ENCODE results near the gene AAK1.
"Not testable (repeated sequence)": the region's sequence is repeated elsewhere in the genome, so short reads cannot be mapped to it uniquely, and the experiment has no call there.

AAK1 gene

DNA sequence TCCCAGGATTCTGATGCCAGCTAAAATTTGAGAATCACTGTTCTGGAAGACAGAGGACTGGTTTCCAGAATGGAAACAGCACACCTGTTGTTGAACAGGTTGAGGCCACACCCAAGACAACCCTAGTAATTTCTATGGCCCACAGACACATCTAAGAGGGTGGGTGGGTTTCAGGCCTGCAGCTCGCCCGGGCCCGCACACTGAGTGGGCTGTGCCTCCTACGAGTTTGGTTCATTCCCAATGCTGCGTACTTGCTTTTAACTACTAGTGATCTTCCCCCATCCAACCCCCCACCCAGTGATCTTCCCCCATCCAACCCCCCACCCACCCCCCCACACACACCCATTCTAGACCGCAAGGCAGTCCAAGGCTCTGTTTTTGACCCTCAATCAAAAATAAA, 205.0 kb downstream of the AAK1 start:
- DNase-seq: no peak

DNA sequence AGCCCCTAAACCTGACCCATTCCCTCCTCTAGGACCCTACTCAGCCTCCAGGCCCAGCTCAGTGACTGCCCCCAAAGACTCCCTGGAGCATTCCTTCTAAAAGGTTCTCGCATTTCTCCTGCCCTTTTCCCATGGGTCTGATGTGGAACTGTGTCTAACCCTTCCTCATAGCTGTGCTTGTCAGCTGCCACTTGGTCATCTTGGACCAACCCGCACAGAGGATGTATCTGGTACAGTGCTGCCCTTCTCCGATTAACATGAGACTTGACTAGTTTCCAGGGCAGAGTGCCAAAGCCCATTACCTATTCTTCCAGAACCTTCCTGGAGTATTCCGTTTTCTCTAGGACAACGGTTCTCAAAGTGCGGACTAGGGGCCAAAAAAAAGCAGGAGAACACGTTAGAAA, 205.8 kb downstream of the AAK1 start:
- DNase-seq: peak in 1 of 2 experiments; percentile 28

DNA sequence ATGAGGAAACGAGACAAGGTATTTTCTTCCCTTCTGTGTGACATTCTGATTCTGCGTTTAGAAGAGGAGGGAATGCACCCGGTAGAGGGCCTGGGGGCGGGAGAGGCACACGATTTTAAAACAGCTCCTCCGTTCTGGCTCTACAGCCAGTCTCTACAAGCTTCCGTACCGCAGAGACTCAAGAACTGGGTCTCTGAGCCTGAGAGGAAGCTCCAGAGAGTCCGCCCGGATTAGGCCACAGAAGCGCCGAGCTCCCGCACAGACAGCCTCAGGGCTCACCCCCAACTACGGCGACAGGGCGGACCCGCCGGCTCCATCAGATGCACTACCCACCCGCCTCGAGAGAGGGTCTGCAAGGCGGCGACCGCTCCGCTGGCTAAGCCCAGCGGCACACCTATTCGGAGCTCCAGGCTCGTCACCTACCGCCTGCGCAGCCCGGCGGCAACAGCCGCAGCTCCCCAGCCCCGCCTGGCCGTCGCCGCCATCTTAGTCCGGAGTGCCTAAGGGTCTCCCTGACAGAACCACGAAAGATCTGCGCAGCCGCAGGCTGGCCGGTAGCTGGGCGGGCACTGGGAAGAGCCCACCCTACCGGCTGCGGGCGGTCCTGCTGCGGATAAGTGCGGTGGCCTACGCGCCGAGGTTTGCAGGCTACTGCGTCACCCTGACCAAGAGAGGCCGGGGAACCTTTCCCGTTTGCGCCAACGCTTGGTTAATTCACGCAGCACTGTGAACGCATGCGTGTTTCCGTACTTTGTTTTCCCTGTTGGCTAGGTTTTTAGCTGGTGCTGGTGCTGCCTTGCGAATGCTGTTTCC, 206.4 kb downstream of the AAK1 start, which contains the start of gene NFU1:
Gene NFU1, minus strand, starts transcription at position 498 of the 813 bp plus-strand sequence. Its CDS starts 13 bp downstream, at position 485.
- peak; percentile 83 to 90 for DNase-seq

DNA sequence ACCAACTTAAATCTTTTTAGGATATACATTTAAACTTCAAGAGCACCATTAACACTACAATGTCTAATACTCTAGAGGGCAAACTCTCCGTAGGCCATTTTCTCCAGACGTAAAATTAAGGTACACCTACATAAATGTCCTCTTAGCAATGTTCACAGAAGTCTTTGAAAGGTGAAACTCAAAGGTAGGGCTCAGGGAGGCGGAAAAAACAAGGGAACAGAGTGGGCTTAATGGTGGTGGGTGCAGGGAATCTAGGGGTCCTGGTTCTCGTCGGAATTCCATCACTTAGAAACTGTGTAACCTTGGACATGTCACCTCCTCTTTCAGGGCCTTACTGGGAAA, 207.0 kb downstream of the AAK1 start:
- no peak for DNase-seq

DNA sequence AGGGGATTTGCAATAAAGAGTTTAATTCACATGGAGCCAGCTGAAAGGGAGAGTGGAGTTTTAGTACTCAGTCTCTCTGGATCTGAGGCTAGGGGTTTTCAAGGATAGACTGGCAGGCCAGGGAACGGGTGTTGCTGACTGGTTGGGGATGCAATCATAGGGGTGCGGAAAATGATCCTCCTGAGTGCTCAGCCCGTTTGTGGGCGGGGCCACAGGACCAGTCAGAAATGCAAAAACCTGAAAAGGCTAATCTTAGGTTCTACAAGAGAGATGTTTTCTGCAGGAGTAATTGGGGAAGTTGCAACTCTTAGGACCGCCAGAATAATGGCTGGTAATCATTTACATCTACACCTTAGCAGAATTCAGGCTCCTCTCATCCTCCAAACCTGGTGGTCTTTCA, 208.8 kb downstream of the AAK1 start:
- no peak for DNase-seq

DNA sequence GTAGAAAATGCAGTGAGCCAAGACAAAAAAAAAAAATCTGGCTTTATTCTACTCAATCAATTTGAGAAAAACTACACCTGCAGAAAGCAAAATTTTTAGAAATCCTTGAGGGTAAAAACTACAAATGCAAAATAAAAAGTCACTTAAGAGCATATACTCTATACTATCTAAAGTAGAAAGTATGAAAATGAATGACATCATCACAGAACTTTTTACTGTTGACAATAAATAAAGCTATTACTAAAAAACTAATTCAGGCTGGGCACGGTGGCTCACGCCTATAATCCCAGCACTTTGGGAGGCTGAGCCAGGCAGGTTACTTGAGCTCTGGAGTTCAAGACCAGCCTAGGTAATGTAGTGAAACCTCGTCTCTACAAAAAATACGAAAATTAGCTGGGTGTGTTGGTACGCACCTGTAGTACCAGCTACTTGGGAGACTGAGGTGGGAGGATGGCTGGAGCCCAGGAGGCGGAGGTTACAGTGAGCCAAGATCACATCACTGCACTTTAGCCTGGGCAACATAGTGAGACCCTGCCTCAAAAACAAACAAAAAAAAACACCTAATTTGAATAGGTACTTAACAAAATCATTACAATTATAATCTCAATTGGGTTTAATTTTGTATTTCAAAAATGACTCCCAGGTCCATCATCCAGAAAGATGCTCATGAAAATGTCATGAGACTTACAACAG, 213.9 kb downstream of the AAK1 start:
- no peak for DNase-seq

DNA sequence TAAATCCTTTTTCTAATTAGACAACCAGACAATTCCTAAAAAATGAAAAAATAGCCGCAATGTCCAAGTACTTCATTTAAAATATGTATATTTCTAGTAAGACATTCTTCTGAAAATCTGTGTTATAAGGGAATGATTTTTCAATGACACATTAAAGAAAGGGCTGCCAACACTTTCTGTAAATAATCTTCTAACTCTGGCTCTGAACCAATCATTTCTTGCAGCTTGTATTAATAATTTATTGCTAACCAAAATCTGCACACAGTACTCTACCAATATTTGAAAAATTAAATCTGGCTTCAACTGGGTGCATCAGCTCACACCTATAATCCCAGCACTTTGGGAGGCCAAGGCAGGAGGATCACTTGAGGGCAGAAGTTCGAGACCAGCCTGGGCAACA, 214.6 kb downstream of the AAK1 start:
- DNase-seq: no peak

DNA sequence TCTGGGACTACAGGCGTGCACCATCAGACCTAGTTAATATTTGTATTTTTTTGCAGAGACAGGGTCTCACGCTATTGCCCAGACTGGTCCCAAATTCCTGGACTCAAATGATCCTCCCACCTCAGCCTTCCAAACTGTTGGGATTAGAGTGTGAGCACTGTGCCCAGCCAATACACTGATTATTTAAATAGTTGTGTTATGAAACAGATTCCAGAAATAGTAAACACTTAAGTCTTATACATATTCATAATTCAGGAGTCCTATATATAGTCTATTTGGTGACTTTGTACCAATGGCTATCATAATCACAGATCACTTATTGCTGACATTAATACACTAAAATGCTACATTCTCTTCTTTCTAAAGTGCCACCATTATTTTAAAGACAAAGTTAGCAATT, 219.1 kb downstream of the AAK1 start:
- DNase-seq: no peak

DNA sequence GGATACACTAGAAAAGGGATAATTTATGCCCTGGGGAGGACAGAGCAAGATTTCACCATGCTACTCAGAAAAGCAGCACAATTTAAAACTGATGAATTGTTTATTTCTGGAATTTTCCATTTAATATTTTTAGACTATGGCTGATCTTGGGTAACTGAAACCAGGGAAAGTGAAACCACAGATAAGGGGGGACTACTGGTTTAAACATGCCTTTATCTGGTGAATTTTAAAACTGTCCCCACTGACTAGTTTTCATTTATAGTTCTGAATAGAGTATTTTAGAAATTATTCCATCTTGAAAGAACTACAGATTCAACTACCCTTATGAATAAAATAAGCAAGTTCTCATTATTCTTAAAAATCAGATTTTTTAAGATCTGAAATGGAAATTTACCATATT, 221.3 kb downstream of the AAK1 start:
- DNase-seq: no peak

DNA sequence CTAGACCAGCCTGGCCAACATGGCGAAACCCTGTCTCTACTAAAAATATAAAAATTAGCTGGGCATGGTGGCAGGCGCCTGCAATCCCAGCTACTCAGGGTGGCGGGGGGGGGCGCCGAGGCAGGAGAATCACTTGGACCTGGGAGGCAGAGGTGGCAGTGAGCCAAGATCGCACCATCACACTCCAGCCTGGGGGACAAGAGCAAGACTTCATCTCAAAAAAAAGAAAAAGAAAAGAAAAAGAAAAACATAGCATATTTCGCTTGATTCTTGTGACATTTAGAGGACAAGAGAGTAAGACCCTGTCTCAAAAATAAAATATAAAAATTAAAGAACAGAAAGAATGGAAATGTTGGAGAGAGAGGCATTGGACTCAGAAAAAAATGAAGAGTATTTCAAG, 224.4 kb downstream of the AAK1 start:
- not testable (repeated sequence) for DNase-seq

DNA sequence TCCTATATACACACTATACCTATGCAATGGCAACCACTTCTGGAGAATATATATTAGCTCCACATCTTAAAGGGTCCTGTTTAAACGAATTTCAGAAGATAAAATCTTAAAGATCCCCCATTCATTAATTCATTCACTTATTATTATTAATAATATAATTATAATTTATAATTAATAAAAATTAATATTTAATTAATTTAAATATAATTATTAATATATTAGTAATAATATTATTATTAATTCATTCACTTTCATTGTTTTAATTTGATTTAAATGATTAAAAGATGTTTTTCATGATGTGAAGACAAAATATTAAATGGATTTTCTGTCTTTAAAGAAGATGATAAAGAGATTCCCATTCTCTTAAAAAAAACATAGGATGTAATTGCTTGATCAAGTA, 227.4 kb downstream of the AAK1 start:
- DNase-seq: no peak
